Kidney tubule cell (primary cell): ENCODE data around the gene MTTP.

Source experiments
- DNase-seq: peaks from one replicate; pipeline ENCODE4 v3.0.0-alpha.2; 2018; ENCODE audit warnings: low spot score

MTTP gene

GRCh38 chr4:99670409-99671073 lies 95.9 kb downstream of the MTTP start:
- no peak for DNase-seq
